GM23248 (cell line): Measurements from ENCODE around the gene INO80B. TPM values are rescaled to one million over a fixed set of nuclear protein-coding genes. Genes with fewer than 3 reads are reported as not detected.

ENCODE experiments used
- DNase-seq: peaks from one replicate; pipeline ENCODE4 v3.0.0-alpha.2; 2015
- H2AFZ ChIP-seq: fragments of 200-600 bp; sonication (generic); 2 replicates; pipeline ENCODE4 v1.6.1; 2016; ENCODE audit warnings: antibody characterized with exemption
- H3F3A ChIP-seq: fragments of 200-600 bp; sonication (generic); 2 replicates; pipeline ENCODE4 v1.6.1; 2016; ENCODE audit warnings: mild to moderate bottlenecking, antibody characterized with exemption, mixed run types; ENCODE audit not compliant: insufficient read depth
- H3K27ac ChIP-seq: fragments of 200-600 bp; sonication (generic); 2 replicates; pipeline ENCODE4 v1.5.1; 2016; ENCODE audit warnings: mild to moderate bottlenecking
- H3K27me3 ChIP-seq: fragments of 200-600 bp; sonication (generic); replicated peaks from 2 replicates; pipeline ENCODE4 v1.6.1; 2016; ENCODE audit warnings: mild to moderate bottlenecking; ENCODE audit not compliant: insufficient read depth
- H3K36me3 ChIP-seq: fragments of 200-600 bp; sonication (generic); 2 replicates; pipeline ENCODE4 v1.6.1; 2016; ENCODE audit warnings: low read depth, mild to moderate bottlenecking
- H3K4me1 ChIP-seq: fragments of 200-600 bp; sonication (generic); 2 replicates; pipeline ENCODE4 v1.6.1; 2016; ENCODE audit warnings: mild to moderate bottlenecking; ENCODE audit not compliant: insufficient read depth
- H3K4me2 ChIP-seq: fragments of 200-600 bp; sonication (generic); one replicate; pipeline ENCODE4 v1.6.1; 2016; ENCODE audit warnings: mild to moderate bottlenecking; ENCODE audit not compliant: unreplicated experiment
- H3K4me3 ChIP-seq: fragments of 200-600 bp; sonication (generic); 2 replicates; pipeline ENCODE4 v1.5.1; 2016; ENCODE audit warnings: mild to moderate bottlenecking
- H3K79me2 ChIP-seq: fragments of 200-600 bp; sonication (generic); 2 replicates; pipeline ENCODE4 v1.6.1; 2016; ENCODE audit warnings: mild to moderate bottlenecking; ENCODE audit not compliant: insufficient read depth
- H3K9ac ChIP-seq: fragments of 200-600 bp; sonication (generic); 2 replicates; pipeline ENCODE4 v1.6.1; 2016; ENCODE audit warnings: mild to moderate bottlenecking
- H3K9me2 ChIP-seq: fragments of 200-600 bp; sonication (generic); 2 replicates; pipeline ENCODE4 v1.6.1; 2016; ENCODE audit warnings: mixed run types, mild to moderate bottlenecking, moderate library complexity; ENCODE audit not compliant: insufficient read depth
- H3K9me3 ChIP-seq: fragments of 200-600 bp; sonication (generic); one replicate; pipeline ENCODE4 v1.6.1; 2017; ENCODE audit warnings: low read depth
- H4K20me1 ChIP-seq: fragments of 200-600 bp; sonication (generic); 2 replicates; pipeline ENCODE4 v1.6.0; 2016; ENCODE audit not compliant: insufficient read depth
- EZH2 ChIP-seq: fragments of 200-600 bp; sonication (generic); IDR thresholded peaks from 2 replicates; pipeline ENCODE4 v1.6.1; 2018; ENCODE audit warnings: antibody characterized with exemption, mild to moderate bottlenecking; ENCODE audit not compliant: insufficient read depth, poor library complexity, severe bottlenecking
- EZH2phosphoT487 ChIP-seq: fragments of 200-600 bp; sonication (generic); IDR thresholded peaks from 2 replicates; pipeline ENCODE4 v1.6.1; 2018; ENCODE audit warnings: antibody characterized with exemption, moderate library complexity, mild to moderate bottlenecking, low read depth; ENCODE audit not compliant: insufficient read depth
- WGBS, 2 experiments: methylation state at CpG; one replicate each; pipeline ENCODE4 v1.1.6; 2015 to 2017; ENCODE audit warnings: low lambda C conversion rate in 2 of 2, low coverage in 1 of 2; ENCODE audit errors: missing lambda C conversion rate in 2 of 2; 5-methylcytosine and 5-hydroxymethylcytosine counted together
- in situ Hi-C: fragments of 300-500 bp; cut with MboI; formaldehyde crosslinking; loops from 2 replicates; pipeline ENCODE4 v1.15.0; 2020
- polyA plus RNA-seq: library from polyadenylated mRNA; unstranded; fragments of >200 nt; fragmentation: Nextera tagmentation; extraction: Ambion mirVana; gene quantifications from 2 replicates; pipeline ENCODE4 v1.2.1, GENCODE V29; 2016
- total RNA-seq: library from RNA; depleted of rRNA; stranded (reverse); fragments of >200 nt; shearing (Covaris generic); gene quantifications from 2 replicates; pipeline ENCODE4 v1.2.3, GENCODE V29; 2014

Gene INO80B
- total and polyA plus RNA-seq, 2 experiments from 2014 or later: 4.9 to 10.9 TPM

DNA sequence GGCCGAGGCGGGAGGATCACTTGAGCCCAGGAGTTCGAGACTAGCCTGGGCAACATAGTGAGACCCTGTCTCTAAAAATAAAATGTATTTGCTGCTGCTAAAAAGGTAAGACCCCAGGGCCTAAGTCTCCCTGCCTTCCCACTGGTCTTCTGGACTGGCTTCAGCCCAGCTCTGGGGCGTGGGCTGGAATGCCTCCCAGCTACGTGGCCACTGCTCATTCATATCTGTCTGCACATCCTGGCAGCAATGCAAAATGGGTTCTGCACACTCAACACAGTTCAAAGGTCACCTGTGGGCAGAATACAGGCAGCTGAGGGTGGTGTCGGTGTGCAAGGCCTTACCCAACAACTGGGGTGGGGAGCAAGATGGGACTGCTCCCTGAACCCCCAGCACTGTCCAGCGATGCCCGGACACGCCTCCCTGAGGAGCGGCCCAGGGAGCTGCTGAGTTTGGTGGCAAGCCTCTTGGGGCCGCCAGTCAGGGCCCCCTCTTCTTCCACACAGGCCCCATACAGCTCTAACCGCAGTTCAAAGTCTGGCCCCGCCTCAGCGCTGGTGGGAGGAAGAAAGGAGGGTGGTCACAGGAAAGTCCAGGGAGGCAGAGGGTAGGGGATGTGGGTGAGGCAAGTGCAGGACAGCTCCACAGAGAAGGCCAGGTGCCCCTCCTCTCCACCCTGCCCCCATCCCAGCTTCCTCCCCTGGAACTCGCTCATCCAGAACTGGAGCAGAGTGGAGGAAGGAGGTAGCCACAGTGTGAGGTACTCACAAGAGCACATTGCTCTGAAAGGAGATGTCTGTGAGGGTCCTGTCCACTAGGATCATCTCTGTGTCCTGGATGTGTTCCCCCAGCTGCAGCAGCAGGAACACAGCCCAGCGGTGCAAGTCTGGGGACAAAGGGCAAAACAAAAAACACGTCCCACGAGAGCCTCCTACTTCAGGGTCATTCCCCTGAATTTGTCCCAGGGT is 25.1 kb upstream of the INO80B start:
- peaks cover 9% of the 10 kb centered on the region; the same call in 1 of the 2 replicates for H3F3A ChIP-seq

DNA sequence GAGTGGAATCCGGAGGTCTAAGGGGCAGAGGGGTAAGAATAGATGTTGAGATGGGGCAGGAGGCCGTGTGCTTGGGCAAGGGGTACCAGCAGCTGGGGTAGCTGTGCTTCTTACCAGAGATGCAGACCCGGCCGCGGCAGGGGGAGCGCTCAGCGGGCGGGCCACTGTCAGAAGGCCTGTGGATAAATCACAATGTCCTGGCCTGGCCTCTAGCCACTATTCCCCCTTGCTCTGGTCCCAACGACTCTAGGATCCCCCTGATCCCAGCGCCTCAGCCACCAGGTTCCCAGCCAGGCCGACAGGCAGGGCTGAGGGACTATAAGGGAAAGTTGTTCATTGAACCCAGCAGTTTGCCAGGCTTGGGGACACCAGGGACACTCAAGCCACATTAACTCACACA is 24.4 kb upstream of the INO80B start:
- no peak overlapping the region for H3K4me2 ChIP-seq
- peaks cover 3% of the 10 kb centered on the region; the same call in 1 of the 2 replicates for H3K36me3 ChIP-seq
- no peak overlapping the region for H3K9ac ChIP-seq
- H3F3A ChIP-seq: peaks cover 9% of the 10 kb centered on the region; the same call in 1 of the 2 replicates
- 87 to 90% methylated on average over 11 of the region's 11 CpGs for whole genome bisulfite sequencing, 2 experiments
- no peaks in the 10 kb centered on the region for H3K9me2 ChIP-seq
- no peaks in the 10 kb centered on the region for H3K4me1 ChIP-seq
- no peak overlapping the region for H3K4me3 ChIP-seq
- TF ChIP-seq EZH2phosphoT487 (no peak), EZH2 (no peak)
- in situ Hi-C loops: no loop called here
- no peaks in the 10 kb centered on the region for H3K27me3 ChIP-seq
- H3K27ac ChIP-seq: no peak overlapping the region
- H4K20me1 ChIP-seq: no peaks in the 10 kb centered on the region
- no peak for DNase-seq
- no peaks in the 10 kb centered on the region for H3K9me3 ChIP-seq
- H3K79me2 ChIP-seq: no peaks in the 10 kb centered on the region
- H2AFZ ChIP-seq: no peak overlapping the region

More for the DNA sequence above, 25.1 kb upstream of the INO80B start:
- H2AFZ ChIP-seq: no peak overlapping the region
- no peak overlapping the region for H3K4me2 ChIP-seq
- no peaks in the 10 kb centered on the region for H3K4me1 ChIP-seq
- H3K9me2 ChIP-seq: no peaks in the 10 kb centered on the region
- H3K27me3 ChIP-seq: no peaks in the 10 kb centered on the region
- no peak for DNase-seq
- no peak overlapping the region for H3K9ac ChIP-seq
- no peak overlapping the region for H3K4me3 ChIP-seq
- no peaks in the 10 kb centered on the region for H4K20me1 ChIP-seq
- in situ Hi-C loops: no loop called here
- H3K9me3 ChIP-seq: no peaks in the 10 kb centered on the region
- H3K27ac ChIP-seq: no peak overlapping the region
- no peaks in the 10 kb centered on the region for H3K79me2 ChIP-seq
- H3K36me3 ChIP-seq: peaks cover 3% of the 10 kb centered on the region; the same call in 1 of the 2 replicates
- WGBS, 2 experiments: 94 to 96% methylated on average over 18 of the region's 18 CpGs
- no peak for TF ChIP-seq EZH2phosphoT487
- no peak for TF ChIP-seq EZH2

DNA sequence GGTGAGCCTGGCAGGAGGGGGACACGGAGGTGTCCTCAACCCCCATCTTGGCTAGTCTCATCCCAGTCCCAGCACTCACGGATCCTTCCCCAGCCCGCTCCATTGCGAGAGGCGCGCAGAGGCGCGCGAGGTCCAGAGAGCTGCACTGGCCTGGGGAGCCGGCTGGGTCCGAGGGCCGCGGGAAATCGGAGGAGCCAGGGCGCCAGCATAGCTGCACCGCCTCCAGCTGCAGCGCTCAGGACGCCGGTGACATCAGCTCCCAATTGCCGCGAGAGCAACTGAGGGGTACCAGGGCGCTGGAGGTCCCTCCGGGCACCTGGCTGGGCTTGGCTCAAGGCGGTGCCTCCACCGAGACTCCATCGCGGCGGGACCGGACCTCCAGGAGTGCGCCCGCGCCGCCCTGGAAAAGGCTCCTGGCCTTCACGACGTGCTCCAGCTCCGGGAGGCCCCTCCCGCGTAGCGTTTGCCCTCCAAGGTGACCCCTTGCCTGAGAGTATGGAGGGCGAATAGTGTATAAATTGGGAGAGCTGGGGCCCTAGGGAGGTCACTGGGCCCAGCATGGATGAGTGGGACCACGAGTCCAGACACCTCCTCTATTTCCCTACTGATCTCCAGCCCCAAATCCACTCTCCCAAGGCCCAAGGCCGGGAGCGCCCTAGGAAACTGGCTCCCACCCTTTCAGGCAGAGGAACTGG is 18.6 kb upstream of the INO80B start:
- in situ Hi-C loops: no loop called here
- Histone ChIP-seq H3K79me2 (peaks cover 32% of the 10 kb centered on the region), H3K4me2 (no peak overlapping the region), H3K4me3 (no peak overlapping the region), H3K27ac (no peak overlapping the region), H3K36me3 (no peaks in the 10 kb centered on the region), H3K9me3 (no peaks in the 10 kb centered on the region), H3F3A (no peaks in the 10 kb centered on the region), H3K27me3 (no peaks in the 10 kb centered on the region), H2AFZ (no peak overlapping the region), H3K9me2 (no peaks in the 10 kb centered on the region), H4K20me1 (no peaks in the 10 kb centered on the region), H3K9ac (no peak overlapping the region), H3K4me1 (no peaks in the 10 kb centered on the region; the same call in 1 of the 2 replicates)
- TF ChIP-seq EZH2phosphoT487 (no peak), EZH2 (no peak)
- 85 to 88% methylated on average over 28 to 42 of the region's 43 CpGs for WGBS, 2 experiments
- DNase-seq: no peak

DNA sequence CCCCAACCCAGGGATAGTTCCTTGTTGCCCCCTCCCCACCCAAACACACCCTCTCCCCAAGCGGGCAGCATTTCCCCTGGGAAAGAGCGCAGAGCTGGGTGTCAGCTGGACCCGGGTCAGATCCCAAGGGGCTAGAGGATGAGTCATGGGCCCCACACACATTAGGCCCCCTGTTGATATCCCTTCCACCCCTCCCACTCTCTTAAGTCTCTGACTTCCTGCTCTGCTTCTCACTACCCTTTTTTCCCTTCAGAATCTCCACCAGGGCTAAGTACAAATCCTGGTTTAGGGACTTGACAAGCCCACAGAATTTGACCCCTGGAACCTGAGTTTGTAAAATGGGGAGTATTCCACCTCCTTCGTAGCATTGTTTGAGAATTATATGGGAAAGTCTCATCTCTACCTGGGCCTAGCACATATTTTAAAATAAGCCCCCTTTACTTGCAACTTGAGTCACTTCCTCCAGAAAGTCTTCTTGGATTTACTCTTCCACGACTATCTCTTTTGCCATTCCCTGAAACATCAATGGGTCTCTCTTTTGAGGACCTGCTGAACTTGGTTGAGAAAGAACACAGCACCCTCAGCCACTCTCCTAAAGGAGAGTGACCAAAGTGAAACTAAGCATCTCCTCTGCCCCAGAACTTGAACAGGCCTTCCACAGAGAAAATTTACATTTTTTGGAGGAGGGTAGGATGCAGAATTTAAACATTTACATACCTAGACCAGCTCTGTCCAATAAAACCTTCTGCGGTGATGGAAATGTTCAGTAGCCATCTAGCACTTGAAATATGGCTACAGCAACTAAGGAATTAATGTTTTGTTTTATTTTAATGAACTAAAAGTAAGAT is 17.8 kb upstream of the INO80B start:
- Histone ChIP-seq H3K4me2 (no peak overlapping the region), H3K4me1 (no peaks in the 10 kb centered on the region; the same call in 1 of the 2 replicates), H3F3A (no peaks in the 10 kb centered on the region), H3K79me2 (peaks cover 32% of the 10 kb centered on the region), H2AFZ (no peak overlapping the region), H3K27ac (no peak overlapping the region), H3K9me2 (no peaks in the 10 kb centered on the region), H3K9me3 (no peaks in the 10 kb centered on the region), H3K27me3 (no peaks in the 10 kb centered on the region), H4K20me1 (no peaks in the 10 kb centered on the region), H3K36me3 (no peaks in the 10 kb centered on the region), H3K9ac (no peak overlapping the region), H3K4me3 (no peak overlapping the region)
- no peak for DNase-seq
- WGBS, 2 experiments: 81% methylated on average over 6 of the region's 6 CpGs
- TF ChIP-seq EZH2 (no peak), EZH2phosphoT487 (no peak)
- in situ Hi-C loops: no loop called here
